SU-DHL-6 (cell line): ENCODE results near the gene SLC6A8.

ENCODE experiments used
- CTCF ChIP-seq: fragments of 200-600 bp; sonication (generic); IDR thresholded peaks from one replicate; pipeline ENCODE4 v1.5.1; 2017; ENCODE audit warnings: antibody characterized with exemption, mild to moderate bottlenecking, low read length, moderate library complexity; ENCODE audit not compliant: insufficient read depth, poor library complexity, severe bottlenecking
- EZH2phosphoT487 ChIP-seq: fragments of 200-600 bp; sonication (generic), shearing (Covaris generic); conservative IDR thresholded peaks from 2 replicates; pipeline ENCODE4 v1.6.1; 2018; ENCODE audit warnings: mild to moderate bottlenecking, antibody characterized with exemption, low read length, moderate library complexity, mixed read lengths

GRCh38 chrX:153672531-153673427 lies 14.9 kb upstream of the SLC6A8 start:
- TF ChIP-seq CTCF (no peak), EZH2phosphoT487 (no peak)
